ENCODE data around the gene DNAH17.

GRCh38 chr17:78585006-78585630, 7.9 kb upstream of the DNAH17 start:
- TF ChIP-seq, protein P1, sequence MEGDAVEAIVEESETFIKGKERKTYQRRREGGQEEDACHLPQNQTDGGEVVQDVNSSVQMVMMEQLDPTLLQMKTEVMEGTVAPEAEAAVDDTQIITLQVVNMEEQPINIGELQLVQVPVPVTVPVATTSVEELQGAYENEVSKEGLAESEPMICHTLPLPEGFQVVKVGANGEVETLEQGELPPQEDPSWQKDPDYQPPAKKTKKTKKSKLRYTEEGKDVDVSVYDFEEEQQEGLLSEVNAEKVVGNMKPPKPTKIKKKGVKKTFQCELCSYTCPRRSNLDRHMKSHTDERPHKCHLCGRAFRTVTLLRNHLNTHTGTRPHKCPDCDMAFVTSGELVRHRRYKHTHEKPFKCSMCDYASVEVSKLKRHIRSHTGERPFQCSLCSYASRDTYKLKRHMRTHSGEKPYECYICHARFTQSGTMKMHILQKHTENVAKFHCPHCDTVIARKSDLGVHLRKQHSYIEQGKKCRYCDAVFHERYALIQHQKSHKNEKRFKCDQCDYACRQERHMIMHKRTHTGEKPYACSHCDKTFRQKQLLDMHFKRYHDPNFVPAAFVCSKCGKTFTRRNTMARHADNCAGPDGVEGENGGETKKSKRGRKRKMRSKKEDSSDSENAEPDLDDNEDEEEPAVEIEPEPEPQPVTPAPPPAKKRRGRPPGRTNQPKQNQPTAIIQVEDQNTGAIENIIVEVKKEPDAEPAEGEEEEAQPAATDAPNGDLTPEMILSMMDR (IDR thresholded peaks at IDR 0.05), result no peak
- no peak for TF ChIP-seq POLR2A (IDR thresholded peaks at IDR 0.05)

All from lower leg skin (tissue), 3 donors.